Body of pancreas (tissue), 4 donors: Measurements from ENCODE around the gene CNTN2.

Experiments
- POLR2A ChIP-seq, 3 donors: fragments of 450-650 bp; IDR thresholded peaks; one replicate each; pipeline ENCODE4 v1.6.1; 2016; ENCODE audit warnings: antibody characterized with exemption in 3 of 3, mild to moderate bottlenecking in 2 of 3
- TF ChIP-seq, protein P1 (sequence below), 7 experiments: fragments of 450-650 bp in 4 of 7; fragments of 200-600 bp in 3 of 7; sonication (generic) in 3 of 7; IDR thresholded peaks; one replicate each; pipeline ENCODE4 v1.5.1; 2016 to 2019; ENCODE audit warnings: antibody characterized with exemption in 7 of 7

DNA sequence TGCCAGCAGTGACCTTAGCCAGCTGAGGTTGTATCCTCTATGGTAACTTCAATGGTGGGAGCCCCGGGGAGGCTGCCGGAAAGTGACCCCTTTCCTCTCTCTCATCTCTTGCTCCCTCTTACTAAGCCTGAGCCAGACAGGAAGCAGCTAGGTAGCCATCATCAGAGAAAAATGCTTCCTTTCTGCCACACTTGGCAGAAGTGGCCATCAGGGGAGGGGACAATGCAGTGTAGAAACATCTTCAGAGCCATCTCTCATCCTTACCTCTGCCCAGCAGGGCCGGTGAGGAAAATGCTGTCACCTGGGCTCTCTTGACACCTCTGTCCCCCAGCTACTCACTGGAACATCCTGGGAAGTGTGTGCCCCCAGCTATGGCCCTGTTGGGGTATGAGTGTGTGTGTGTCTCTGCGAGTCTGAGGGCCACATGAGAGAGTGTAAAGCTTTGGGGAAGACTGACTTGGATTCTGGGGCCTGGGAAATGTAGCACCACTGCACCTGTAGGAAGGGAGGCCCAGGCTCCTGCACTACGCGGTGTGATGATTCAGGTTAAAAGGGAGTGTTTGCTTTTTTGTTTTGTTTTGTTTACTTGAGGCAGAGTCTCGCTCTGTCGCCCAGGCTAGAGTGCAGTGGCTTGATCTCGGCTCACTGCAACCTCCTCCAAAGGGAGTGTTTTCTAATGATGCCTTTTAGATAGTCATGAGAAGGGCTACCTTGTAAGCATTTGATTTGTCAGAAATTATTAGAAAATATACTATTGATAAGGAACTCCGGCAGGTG lies 48.7 kb upstream of the CNTN2 start:
- TF ChIP-seq, protein P1, sequence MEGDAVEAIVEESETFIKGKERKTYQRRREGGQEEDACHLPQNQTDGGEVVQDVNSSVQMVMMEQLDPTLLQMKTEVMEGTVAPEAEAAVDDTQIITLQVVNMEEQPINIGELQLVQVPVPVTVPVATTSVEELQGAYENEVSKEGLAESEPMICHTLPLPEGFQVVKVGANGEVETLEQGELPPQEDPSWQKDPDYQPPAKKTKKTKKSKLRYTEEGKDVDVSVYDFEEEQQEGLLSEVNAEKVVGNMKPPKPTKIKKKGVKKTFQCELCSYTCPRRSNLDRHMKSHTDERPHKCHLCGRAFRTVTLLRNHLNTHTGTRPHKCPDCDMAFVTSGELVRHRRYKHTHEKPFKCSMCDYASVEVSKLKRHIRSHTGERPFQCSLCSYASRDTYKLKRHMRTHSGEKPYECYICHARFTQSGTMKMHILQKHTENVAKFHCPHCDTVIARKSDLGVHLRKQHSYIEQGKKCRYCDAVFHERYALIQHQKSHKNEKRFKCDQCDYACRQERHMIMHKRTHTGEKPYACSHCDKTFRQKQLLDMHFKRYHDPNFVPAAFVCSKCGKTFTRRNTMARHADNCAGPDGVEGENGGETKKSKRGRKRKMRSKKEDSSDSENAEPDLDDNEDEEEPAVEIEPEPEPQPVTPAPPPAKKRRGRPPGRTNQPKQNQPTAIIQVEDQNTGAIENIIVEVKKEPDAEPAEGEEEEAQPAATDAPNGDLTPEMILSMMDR (IDR thresholded peaks at IDR 0.05), result no peak
- no peak for TF ChIP-seq POLR2A (IDR thresholded peaks at IDR 0.05)
